ENCODE data around the gene TRAPPC2L. TPM values are rescaled to one million over a fixed set of nuclear protein-coding genes. Genes with fewer than 3 reads are reported as not detected.

The TRAPPC2L gene
- total RNA-seq, 1 experiment from 2014 or later: 82.0 TPM

DNA sequence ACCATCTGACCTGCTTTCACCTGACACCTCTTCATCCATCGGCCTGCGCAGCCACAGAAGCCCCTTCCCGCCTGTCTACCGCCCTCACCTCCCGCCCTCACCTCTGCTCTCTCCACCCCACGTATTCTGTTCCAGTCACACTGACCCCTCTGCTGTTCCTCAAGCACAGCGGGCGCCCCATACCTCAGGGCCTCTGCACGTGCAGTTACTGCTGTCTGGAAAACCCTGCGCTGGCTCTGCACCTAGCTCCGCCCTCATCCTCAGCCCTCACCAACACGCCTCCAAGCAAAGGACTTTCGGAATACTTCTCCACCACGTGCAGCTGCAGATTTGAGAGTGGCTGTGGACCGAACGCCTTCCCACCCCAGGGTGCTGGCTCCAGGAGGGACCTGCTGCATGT lies 34.2 kb downstream of the TRAPPC2L start:
- Mint-ChIP-seq H3K27me3 (ENCODE audit: low read depth) (peaks cover 2% of the 10 kb centered on the region; the same call in 1 of the 2 replicates), H3K4me1 (no peaks in the 10 kb centered on the region), H3K4me3 (no peak overlapping the region), H3K27ac (no peak overlapping the region), H3K9me3 (no peaks in the 10 kb centered on the region), H3K36me3 (no peaks in the 10 kb centered on the region)
- POLR2A ChIA-PET: no interaction called here
- no peak for TF ChIP-seq ETV6 (CRISPR knock-in tag; IDR thresholded peaks at IDR 0.05)
- TF ChIP-seq, protein P1, sequence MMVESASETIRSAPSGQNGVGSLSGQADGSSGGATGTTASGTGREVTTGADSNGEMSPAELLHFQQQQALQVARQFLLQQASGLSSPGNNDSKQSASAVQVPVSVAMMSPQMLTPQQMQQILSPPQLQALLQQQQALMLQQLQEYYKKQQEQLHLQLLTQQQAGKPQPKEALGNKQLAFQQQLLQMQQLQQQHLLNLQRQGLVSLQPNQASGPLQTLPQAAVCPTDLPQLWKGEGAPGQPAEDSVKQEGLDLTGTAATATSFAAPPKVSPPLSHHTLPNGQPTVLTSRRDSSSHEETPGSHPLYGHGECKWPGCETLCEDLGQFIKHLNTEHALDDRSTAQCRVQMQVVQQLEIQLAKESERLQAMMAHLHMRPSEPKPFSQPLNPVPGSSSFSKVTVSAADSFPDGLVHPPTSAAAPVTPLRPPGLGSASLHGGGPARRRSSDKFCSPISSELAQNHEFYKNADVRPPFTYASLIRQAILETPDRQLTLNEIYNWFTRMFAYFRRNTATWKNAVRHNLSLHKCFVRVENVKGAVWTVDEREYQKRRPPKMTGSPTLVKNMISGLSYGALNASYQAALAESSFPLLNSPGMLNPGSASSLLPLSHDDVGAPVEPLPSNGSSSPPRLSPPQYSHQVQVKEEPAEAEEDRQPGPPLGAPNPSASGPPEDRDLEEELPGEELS (CRISPR knock-in tag; IDR thresholded peaks at IDR 0.05): no peak
- TF ChIP-seq, protein P2, sequence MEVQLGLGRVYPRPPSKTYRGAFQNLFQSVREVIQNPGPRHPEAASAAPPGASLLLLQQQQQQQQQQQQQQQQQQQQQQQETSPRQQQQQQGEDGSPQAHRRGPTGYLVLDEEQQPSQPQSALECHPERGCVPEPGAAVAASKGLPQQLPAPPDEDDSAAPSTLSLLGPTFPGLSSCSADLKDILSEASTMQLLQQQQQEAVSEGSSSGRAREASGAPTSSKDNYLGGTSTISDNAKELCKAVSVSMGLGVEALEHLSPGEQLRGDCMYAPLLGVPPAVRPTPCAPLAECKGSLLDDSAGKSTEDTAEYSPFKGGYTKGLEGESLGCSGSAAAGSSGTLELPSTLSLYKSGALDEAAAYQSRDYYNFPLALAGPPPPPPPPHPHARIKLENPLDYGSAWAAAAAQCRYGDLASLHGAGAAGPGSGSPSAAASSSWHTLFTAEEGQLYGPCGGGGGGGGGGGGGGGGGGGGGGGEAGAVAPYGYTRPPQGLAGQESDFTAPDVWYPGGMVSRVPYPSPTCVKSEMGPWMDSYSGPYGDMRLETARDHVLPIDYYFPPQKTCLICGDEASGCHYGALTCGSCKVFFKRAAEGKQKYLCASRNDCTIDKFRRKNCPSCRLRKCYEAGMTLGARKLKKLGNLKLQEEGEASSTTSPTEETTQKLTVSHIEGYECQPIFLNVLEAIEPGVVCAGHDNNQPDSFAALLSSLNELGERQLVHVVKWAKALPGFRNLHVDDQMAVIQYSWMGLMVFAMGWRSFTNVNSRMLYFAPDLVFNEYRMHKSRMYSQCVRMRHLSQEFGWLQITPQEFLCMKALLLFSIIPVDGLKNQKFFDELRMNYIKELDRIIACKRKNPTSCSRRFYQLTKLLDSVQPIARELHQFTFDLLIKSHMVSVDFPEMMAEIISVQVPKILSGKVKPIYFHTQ (CRISPR knock-in tag; IDR thresholded peaks at IDR 0.05): no peak
- DNase-seq (ENCODE audit: low spot score): no peak
- no peak for ATAC-seq
- CTCF ChIA-PET: no interaction called here

DNA sequence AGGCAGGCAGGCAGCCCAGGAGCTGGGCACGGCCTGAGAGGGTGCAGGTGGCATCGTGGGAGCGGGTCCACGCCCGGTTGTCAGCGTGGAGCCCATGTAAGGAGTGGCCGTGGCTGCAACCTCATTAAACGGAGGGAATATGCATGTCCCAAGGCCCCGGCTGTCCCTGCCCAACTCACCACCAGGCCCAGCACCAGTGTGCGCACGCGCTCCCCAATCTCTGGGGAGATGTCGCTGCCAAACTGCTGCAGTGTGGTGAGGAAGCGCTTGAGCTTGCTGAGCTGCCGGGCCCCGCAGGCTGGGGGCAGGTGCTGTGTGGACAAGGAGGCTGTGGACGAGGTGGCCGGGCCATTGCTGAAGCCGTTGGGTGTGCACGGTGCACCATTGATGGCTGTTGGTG lies 35.1 kb downstream of the TRAPPC2L start:
- ChIA-PET CTCF (no interaction called here), POLR2A (no interaction called here)
- Mint-ChIP-seq H3K27me3 (ENCODE audit: low read depth) (peaks cover 2% of the 10 kb centered on the region; the same call in 1 of the 2 replicates), H3K36me3 (no peaks in the 10 kb centered on the region), H3K4me1 (no peaks in the 10 kb centered on the region), H3K27ac (no peak overlapping the region), H3K4me3 (no peak overlapping the region), H3K9me3 (no peaks in the 10 kb centered on the region)
- DNase-seq (ENCODE audit: low spot score) (no peak), ATAC-seq (no peak)
- TF ChIP-seq TEAD1 (CRISPR knock-in tag; IDR thresholded peaks at IDR 0.05) (no peak), JUN (CRISPR knock-in tag; IDR thresholded peaks at IDR 0.05) (no peak), ZNF317 (CRISPR knock-in tag; IDR thresholded peaks at IDR 0.05; ENCODE audit: borderline replicate concordance, low read depth) (no peak), FOXK1 (CRISPR knock-in tag; IDR thresholded peaks at IDR 0.05) (no peak), ZNF219 (CRISPR knock-in tag; IDR thresholded peaks at IDR 0.05; ENCODE audit: borderline replicate concordance) (no peak), MYBL2 (CRISPR knock-in tag; IDR thresholded peaks at IDR 0.05) (no peak), CBFB (CRISPR knock-in tag; IDR thresholded peaks at IDR 0.05; ENCODE audit: low read depth) (no peak), KAT7 (CRISPR knock-in tag; IDR thresholded peaks at IDR 0.05; ENCODE audit: borderline replicate concordance) (no peak), SMAD4 (CRISPR knock-in tag; IDR thresholded peaks at IDR 0.05) (no peak), ZNF396 (CRISPR knock-in tag; IDR thresholded peaks at IDR 0.05; ENCODE audit: borderline replicate concordance) (no peak)
- TF ChIP-seq, protein P3, sequence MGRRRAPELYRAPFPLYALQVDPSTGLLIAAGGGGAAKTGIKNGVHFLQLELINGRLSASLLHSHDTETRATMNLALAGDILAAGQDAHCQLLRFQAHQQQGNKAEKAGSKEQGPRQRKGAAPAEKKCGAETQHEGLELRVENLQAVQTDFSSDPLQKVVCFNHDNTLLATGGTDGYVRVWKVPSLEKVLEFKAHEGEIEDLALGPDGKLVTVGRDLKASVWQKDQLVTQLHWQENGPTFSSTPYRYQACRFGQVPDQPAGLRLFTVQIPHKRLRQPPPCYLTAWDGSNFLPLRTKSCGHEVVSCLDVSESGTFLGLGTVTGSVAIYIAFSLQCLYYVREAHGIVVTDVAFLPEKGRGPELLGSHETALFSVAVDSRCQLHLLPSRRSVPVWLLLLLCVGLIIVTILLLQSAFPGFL (CRISPR knock-in tag; IDR thresholded peaks at IDR 0.05; ENCODE audit: borderline replicate concordance): no peak
- TF ChIP-seq, protein P4, sequence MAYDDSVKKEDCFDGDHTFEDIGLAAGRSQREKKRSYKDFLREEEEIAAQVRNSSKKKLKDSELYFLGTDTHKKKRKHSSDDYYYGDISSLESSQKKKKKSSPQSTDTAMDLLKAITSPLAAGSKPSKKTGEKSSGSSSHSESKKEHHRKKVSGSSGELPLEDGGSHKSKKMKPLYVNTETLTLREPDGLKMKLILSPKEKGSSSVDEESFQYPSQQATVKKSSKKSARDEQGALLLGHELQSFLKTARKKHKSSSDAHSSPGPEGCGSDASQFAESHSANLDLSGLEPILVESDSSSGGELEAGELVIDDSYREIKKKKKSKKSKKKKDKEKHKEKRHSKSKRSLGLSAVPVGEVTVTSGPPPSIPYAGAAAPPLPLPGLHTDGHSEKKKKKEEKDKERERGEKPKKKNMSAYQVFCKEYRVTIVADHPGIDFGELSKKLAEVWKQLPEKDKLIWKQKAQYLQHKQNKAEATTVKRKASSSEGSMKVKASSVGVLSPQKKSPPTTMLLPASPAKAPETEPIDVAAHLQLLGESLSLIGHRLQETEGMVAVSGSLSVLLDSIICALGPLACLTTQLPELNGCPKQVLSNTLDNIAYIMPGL (CRISPR knock-in tag; IDR thresholded peaks at IDR 0.05): no peak
- TF ChIP-seq, protein P5, sequence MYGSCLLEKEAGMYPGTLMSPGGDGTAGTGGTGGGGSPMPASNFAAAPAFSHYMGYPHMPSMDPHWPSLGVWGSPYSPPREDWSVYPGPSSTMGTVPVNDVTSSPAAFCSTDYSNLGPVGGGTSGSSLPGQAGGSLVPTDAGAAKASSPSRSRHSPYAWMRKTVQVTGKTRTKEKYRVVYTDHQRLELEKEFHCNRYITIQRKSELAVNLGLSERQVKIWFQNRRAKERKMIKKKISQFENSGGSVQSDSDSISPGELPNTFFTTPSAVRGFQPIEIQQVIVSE (CRISPR knock-in tag; IDR thresholded peaks at IDR 0.05; ENCODE audit: borderline replicate concordance): no peak
- TF ChIP-seq, protein P6, sequence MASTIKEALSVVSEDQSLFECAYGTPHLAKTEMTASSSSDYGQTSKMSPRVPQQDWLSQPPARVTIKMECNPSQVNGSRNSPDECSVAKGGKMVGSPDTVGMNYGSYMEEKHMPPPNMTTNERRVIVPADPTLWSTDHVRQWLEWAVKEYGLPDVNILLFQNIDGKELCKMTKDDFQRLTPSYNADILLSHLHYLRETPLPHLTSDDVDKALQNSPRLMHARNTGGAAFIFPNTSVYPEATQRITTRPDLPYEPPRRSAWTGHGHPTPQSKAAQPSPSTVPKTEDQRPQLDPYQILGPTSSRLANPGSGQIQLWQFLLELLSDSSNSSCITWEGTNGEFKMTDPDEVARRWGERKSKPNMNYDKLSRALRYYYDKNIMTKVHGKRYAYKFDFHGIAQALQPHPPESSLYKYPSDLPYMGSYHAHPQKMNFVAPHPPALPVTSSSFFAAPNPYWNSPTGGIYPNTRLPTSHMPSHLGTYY (CRISPR knock-in tag; IDR thresholded peaks at IDR 0.05): no peak
- TF ChIP-seq, protein P7, sequence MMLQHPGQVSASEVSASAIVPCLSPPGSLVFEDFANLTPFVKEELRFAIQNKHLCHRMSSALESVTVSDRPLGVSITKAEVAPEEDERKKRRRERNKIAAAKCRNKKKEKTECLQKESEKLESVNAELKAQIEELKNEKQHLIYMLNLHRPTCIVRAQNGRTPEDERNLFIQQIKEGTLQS (CRISPR knock-in tag; conservative IDR thresholded peaks at IDR 0.05): no peak
- TF ChIP-seq, protein P8, sequence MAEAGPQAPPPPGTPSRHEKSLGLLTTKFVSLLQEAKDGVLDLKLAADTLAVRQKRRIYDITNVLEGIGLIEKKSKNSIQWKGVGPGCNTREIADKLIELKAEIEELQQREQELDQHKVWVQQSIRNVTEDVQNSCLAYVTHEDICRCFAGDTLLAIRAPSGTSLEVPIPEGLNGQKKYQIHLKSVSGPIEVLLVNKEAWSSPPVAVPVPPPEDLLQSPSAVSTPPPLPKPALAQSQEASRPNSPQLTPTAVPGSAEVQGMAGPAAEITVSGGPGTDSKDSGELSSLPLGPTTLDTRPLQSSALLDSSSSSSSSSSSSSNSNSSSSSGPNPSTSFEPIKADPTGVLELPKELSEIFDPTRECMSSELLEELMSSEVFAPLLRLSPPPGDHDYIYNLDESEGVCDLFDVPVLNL (CRISPR knock-in tag; IDR thresholded peaks at IDR 0.05; ENCODE audit: borderline replicate concordance, low read depth): no peak

Measured in WTC11 (cell line).